CD4-positive, alpha-beta T cell (primary cell): ENCODE measurements around the gene CSTF2T. TPM values are rescaled to one million over a fixed set of nuclear protein-coding genes. Genes with fewer than 3 reads are reported as not detected.

Source experiments
- ATAC-seq: fragments of 200-7000 bp; cut with Tn5 transposase; one replicate; pipeline ENCODE4 v1.10.0; 2022; ENCODE audit warnings: mild to moderate bottlenecking; ENCODE audit not compliant: poor library complexity
- CTCF ChIA-PET: fragments of 350-600 bp; sonication (Branson Sonifier 250); formaldehyde crosslinking; loops from one replicate; lab custom pipeline; 2021; ENCODE audit warnings: antibody characterized with exemption, inconsistent platforms; lab: Charles Lee
- POLR2A ChIA-PET: fragments of 350-600 bp; sonication (Branson Sonifier 250); formaldehyde crosslinking; loops from one replicate; lab custom pipeline; 2021; ENCODE audit warnings: antibody characterized with exemption, inconsistent platforms; lab: Charles Lee
- DNase-seq, 14 experiments: peaks; one replicate each; pipeline ENCODE4 v3.0.0-alpha.2; 2013 to 2020; ENCODE audit warnings: mixed read lengths in 2 of 14
- H3K27ac ChIP-seq, 2 donors: one replicate each; pipeline versions ENCODE4 v1.5.1 to v1.7.0; 2013; ENCODE audit warnings: low read length in 2 of 2, low read depth in 1 of 2, mild to moderate bottlenecking in 1 of 2
- H3K27me3 ChIP-seq, 2 experiments: 1 replicate in 1 of 2; 2 replicates in 1 of 2; pipeline versions ENCODE4 v1.6.1 to v1.7.0; 2013; ENCODE audit warnings: low read length in 2 of 2, control low read depth in 1 of 2, mild to moderate bottlenecking in 1 of 2, moderate library complexity in 1 of 2; ENCODE audit not compliant: insufficient read depth in 2 of 2, control insufficient read depth in 1 of 2
- H3K36me3 ChIP-seq: one replicate; pipeline ENCODE4 v1.6.1; 2013; ENCODE audit warnings: low read length, control low read depth; ENCODE audit not compliant: insufficient read depth
- H3K4me1 ChIP-seq: one replicate; pipeline ENCODE4 v1.6.1; 2013; ENCODE audit warnings: low read length, control low read depth; ENCODE audit not compliant: insufficient read depth
- H3K4me3 ChIP-seq: one replicate; pipeline ENCODE4 v1.5.1; 2013; ENCODE audit warnings: mild to moderate bottlenecking, low read length, moderate library complexity
- H3K9me3 ChIP-seq, 2 experiments: 1 replicate in 1 of 2; 2 replicates in 1 of 2; pipeline versions ENCODE4 v1.6.1 to v1.7.0; 2013; ENCODE audit warnings: low read length in 2 of 2, mild to moderate bottlenecking in 2 of 2, control low read depth in 1 of 2, moderate library complexity in 1 of 2; ENCODE audit not compliant: control insufficient read depth in 1 of 2, insufficient read depth in 1 of 2
- H3K27ac Mint-ChIP-seq: one replicate; pipeline ENCODE4 v1.8.0; 2020; ENCODE audit warnings: mixed read lengths
- H3K27me3 Mint-ChIP-seq: one replicate; pipeline ENCODE4 v1.8.0; 2021; ENCODE audit warnings: mixed read lengths
- H3K36me3 Mint-ChIP-seq: one replicate; pipeline ENCODE4 v1.8.0; 2021; ENCODE audit warnings: low read depth, mixed read lengths
- H3K4me1 Mint-ChIP-seq: one replicate; pipeline ENCODE4 v1.8.0; 2021; ENCODE audit warnings: low read depth, mixed read lengths
- H3K4me3 Mint-ChIP-seq: one replicate; pipeline ENCODE4 v1.8.0; 2020; ENCODE audit warnings: mild to moderate bottlenecking, mixed read lengths
- H3K9me3 Mint-ChIP-seq: one replicate; pipeline ENCODE4 v1.8.0; 2020; ENCODE audit warnings: mixed read lengths
- intact Hi-C, 2 experiments: fragments of 100-400 bp; cut with DNase I in 1 of 2; cut with micrococcal nuclease in 1 of 2; formaldehyde crosslinking; loops; one replicate each; pipeline versions ENCODE4 v1.15.1 to v1.9.0; 2023 to 2025; cut with DNase I, micrococcal nuclease
- total RNA-seq, 174 experiments: library from RNA in 2 of 174; stranded (reverse) in 2 of 174; gene quantifications; one replicate each; pipeline ENCODE4 v1.2.3 and lab custom pipeline; 2021 to 2026
- TF ChIP-seq, protein P1 (sequence below): fragments of 200-600 bp; IDR thresholded peaks from one replicate; pipeline ENCODE4 v1.8.0; 2022; ENCODE audit warnings: antibody characterized with exemption, mild to moderate bottlenecking

Gene CSTF2T
- total RNA-seq, 2 experiments from 2014 or later = 28.4 to 29.6 TPM

DNA sequence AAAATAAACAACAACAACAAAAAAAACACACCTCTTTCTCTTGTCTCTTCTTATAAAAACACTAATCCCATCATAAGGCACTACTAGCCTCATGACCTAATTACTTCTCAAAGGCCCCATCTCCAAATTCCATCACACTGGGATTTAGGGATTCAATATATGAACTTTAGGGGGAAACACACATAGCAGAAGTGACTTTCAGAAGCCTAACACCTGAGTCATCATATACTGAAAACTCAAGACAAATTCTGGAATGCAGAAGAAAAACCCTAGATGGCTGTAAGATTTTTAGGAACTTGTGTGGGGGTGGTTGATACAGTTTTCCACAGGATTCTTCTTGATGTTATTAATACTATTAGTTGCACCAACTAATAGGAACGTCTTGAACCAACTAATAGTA is 33.7 kb upstream of the CSTF2T start:
- ChIA-PET CTCF (no interaction called here), POLR2A (no interaction called here)
- no peak overlapping the region for H3K27ac ChIP-seq
- DNase-seq (no peak), ATAC-seq (no peak)
- H3K4me1 Mint-ChIP-seq = no peaks in the 10 kb centered on the region
- no peaks in the 10 kb centered on the region for H3K4me1 ChIP-seq
- no peak overlapping the region for H3K4me3 Mint-ChIP-seq
- H3K9me3 ChIP-seq = no peaks in the 10 kb centered on the region
- H3K4me3 ChIP-seq = no peak overlapping the region
- H3K36me3 ChIP-seq = no peaks in the 10 kb centered on the region
- no peaks in the 10 kb centered on the region for H3K36me3 Mint-ChIP-seq
- TF ChIP-seq, protein P1, sequence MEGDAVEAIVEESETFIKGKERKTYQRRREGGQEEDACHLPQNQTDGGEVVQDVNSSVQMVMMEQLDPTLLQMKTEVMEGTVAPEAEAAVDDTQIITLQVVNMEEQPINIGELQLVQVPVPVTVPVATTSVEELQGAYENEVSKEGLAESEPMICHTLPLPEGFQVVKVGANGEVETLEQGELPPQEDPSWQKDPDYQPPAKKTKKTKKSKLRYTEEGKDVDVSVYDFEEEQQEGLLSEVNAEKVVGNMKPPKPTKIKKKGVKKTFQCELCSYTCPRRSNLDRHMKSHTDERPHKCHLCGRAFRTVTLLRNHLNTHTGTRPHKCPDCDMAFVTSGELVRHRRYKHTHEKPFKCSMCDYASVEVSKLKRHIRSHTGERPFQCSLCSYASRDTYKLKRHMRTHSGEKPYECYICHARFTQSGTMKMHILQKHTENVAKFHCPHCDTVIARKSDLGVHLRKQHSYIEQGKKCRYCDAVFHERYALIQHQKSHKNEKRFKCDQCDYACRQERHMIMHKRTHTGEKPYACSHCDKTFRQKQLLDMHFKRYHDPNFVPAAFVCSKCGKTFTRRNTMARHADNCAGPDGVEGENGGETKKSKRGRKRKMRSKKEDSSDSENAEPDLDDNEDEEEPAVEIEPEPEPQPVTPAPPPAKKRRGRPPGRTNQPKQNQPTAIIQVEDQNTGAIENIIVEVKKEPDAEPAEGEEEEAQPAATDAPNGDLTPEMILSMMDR = no peak
- no peaks in the 10 kb centered on the region for H3K27me3 ChIP-seq
- intact Hi-C loops = no loop called here
- no peak overlapping the region for H3K27ac Mint-ChIP-seq
- peaks cover 1% of the 10 kb centered on the region for H3K27me3 Mint-ChIP-seq
- H3K9me3 Mint-ChIP-seq = no peaks in the 10 kb centered on the region

DNA sequence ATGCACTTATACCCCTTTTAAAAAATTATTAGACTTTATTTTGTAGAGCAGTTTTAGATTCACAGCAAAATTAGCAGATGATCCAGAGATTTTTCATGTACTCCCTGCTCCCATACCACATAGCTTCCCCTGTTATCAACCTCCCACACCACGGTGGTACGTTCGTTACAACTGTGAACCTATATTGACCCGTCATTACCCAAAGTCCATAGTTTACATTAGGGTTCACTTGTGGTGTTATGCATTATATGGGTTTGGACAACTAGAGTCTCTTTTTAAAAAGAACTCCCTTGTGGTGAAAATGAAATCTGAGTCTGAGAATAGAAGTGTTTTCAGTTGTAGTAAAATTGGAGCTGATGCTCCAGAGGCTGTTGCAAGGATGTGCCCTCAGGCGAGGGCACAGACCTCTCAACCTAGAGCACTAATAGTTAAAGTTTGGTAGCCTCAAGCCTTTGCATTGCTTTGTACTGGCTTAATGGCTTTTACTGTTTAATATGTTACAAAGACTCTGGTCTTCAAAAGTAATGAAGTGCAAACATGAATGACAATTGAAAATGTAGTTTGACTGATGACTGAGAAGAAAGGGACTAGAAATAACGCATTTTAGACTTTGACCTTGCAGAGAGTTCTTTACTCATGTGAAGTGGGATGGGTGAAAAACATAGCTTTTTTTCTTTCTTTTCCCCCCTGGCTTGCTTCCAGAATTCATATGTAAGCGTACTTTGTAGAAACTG is 30.6 kb upstream of the CSTF2T start:
- Histone ChIP-seq H3K27ac (no peak overlapping the region), H3K36me3 (no peaks in the 10 kb centered on the region), H3K4me3 (no peak overlapping the region), H3K27me3 (no peaks in the 10 kb centered on the region), H3K4me1 (no peaks in the 10 kb centered on the region), H3K9me3 (no peaks in the 10 kb centered on the region)
- H3K4me3 Mint-ChIP-seq = no peak overlapping the region
- POLR2A ChIA-PET = interaction anchor here (1.2 kb wide), 1 partner anchor 30 kb away, joined by 3 read pairs; the partner anchor contains the start of gene CSTF2T
- H3K27me3 Mint-ChIP-seq = no peaks in the 10 kb centered on the region
- no peaks in the 10 kb centered on the region for H3K4me1 Mint-ChIP-seq
- no peak for DNase-seq
- CTCF ChIA-PET = no interaction called here
- intact Hi-C loops = no loop called here
- no peaks in the 10 kb centered on the region for H3K36me3 Mint-ChIP-seq
- H3K27ac Mint-ChIP-seq = no peak overlapping the region
- TF ChIP-seq, protein P1 = no peak
- no peaks in the 10 kb centered on the region for H3K9me3 Mint-ChIP-seq
- no peak for ATAC-seq

DNA sequence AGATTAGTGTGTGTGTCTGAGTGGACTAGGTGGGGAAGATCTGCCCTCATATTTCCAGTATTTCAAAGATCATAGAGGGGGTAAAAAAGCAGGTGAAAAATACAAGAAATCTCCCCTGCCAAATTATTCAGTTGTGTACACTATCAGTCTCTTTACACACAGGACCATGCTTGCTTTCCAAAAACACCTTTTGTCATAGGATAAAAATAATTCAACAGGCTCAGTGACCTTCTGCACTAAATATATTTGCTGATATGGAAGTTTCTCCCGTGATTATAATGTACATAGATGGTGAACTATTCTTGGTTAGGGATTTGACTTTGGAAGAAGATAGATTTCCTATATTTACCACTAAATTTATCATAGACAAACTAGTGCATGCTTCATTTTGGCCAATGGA is 24.6 kb upstream of the CSTF2T start:
- H3K4me1 Mint-ChIP-seq = no peaks in the 10 kb centered on the region
- no peak for ATAC-seq
- intact Hi-C loops = no loop called here
- ChIA-PET CTCF (no interaction called here), POLR2A (no interaction called here)
- no peaks in the 10 kb centered on the region for H3K36me3 Mint-ChIP-seq
- H3K27ac Mint-ChIP-seq = no peak overlapping the region
- H3K9me3 Mint-ChIP-seq = no peaks in the 10 kb centered on the region
- Histone ChIP-seq H3K27me3 (peaks cover 0 to 2% of the 10 kb centered on the region in 2 experiments), H3K27ac (no peak overlapping the region), H3K4me1 (no peaks in the 10 kb centered on the region), H3K4me3 (no peak overlapping the region), H3K9me3 (no peaks in the 10 kb centered on the region), H3K36me3 (no peaks in the 10 kb centered on the region)
- DNase-seq = no peak
- TF ChIP-seq, protein P1 = no peak
- peaks cover 8% of the 10 kb centered on the region for H3K27me3 Mint-ChIP-seq
- H3K4me3 Mint-ChIP-seq = no peak overlapping the region
